Right lobe of liver (tissue), 6 donors: ENCODE measurements around the gene SNRNP48. TPM values are rescaled to one million over a fixed set of nuclear protein-coding genes. Genes with fewer than 3 reads are reported as not detected.

Experiments used
- ATAC-seq, 4 donors: fragments of 200-7000 bp; cut with Tn5 transposase; one replicate each; pipeline ENCODE4 v1.9.1; 2020; ENCODE audit warnings: mild to moderate bottlenecking in 4 of 4, moderate library complexity in 4 of 4
- DNase-seq, 3 donors: peaks; one replicate each; pipeline ENCODE4 v3.0.0-alpha.2; 2020
- H3K27ac ChIP-seq, 3 donors: fragments of 200-600 bp; one replicate each; pipeline ENCODE4 v1.8.0; 2022
- H3K27me3 ChIP-seq, 2 donors: fragments of 200-600 bp; one replicate each; pipeline ENCODE4 v1.8.0; 2022
- H3K36me3 ChIP-seq, 4 donors: fragments of 200-600 bp; sonication (generic) in 1 of 4; one replicate each; pipeline versions ENCODE4 v1.5.1 to v1.8.0; 2017 to 2022; ENCODE audit warnings: control low read depth in 1 of 4
- H3K4me1 ChIP-seq, 4 donors: fragments of 200-600 bp; sonication (generic) in 1 of 4; one replicate each; pipeline versions ENCODE4 v1.5.1 to v1.8.0; 2017 to 2022; ENCODE audit warnings: control low read depth in 1 of 4
- H3K4me3 ChIP-seq, 3 donors: fragments of 200-600 bp; one replicate each; pipeline ENCODE4 v1.8.0; 2022
- H3K9me3 ChIP-seq, 4 donors: fragments of 200-600 bp; sonication (generic) in 1 of 4; one replicate each; pipeline versions ENCODE4 v1.5.1 to v1.8.0; 2017 to 2022; ENCODE audit warnings: control low read depth in 1 of 4
- CTCF ChIP-seq, 4 donors: fragments of 200-600 bp in 3 of 4; fragments of 450-650 bp in 1 of 4; IDR thresholded peaks; one replicate each; pipeline versions ENCODE4 v1.5.1 to v1.8.0; 2016 to 2022; ENCODE audit warnings: antibody characterized with exemption in 4 of 4, mild to moderate bottlenecking in 2 of 4
- POLR2A ChIP-seq: fragments of 450-650 bp; IDR thresholded peaks from one replicate; pipeline ENCODE4 v1.6.1; 2017; ENCODE audit warnings: antibody characterized with exemption, mild to moderate bottlenecking
- WGBS: methylation state at CpG from one replicate; pipeline ENCODE4 v1.1.6; 2018; ENCODE audit warnings: low coverage, low lambda C conversion rate; ENCODE audit not compliant: insufficient coverage; ENCODE audit errors: missing lambda C conversion rate; 5-methylcytosine and 5-hydroxymethylcytosine counted together
- intact Hi-C, 2 donors: fragments of 100-400 bp; cut with DNase I; formaldehyde crosslinking; loops; one replicate each; pipeline versions ENCODE4 v1.11.2 to v1.14.1; 2022
- total RNA-seq, 6 experiments: library from RNA; depleted of rRNA in 2 of 6; stranded (reverse); fragments of >200 nt in 2 of 6; fragmentation: NEBNext Ultra II Directional in 3 of 6; extraction: Animal tissue kit (Norgen Biotek cat#: 25700) in 3 of 6; gene quantifications; one replicate each; pipeline versions ENCODE4 v1.1.0 to v1.2.4, GENCODE V29; 2016 to 2023
- donor health status: DM: no; HTN: yes; CAD: no.
- donor health status: DM: no; HTN: no; CAD: no.
- donor health status: DM: no; HTN: no; CAD: no.
- donor health status: DM: no; HTN: yes; CAD: no.
- donor health status: DM: no; HTN: yes; CAD: no.

The SNRNP48 gene
- total RNA-seq, 6 experiments from 2014 or later, result 4.7 to 13.7 (median 7.0) TPM

- H3K4me1 ChIP-seq, result no peaks in the 10 kb centered on the region
- H3K36me3 ChIP-seq, result no peaks in the 10 kb centered on the region
- H3K27me3 ChIP-seq, result no peaks in the 10 kb centered on the region
- no peaks in the 10 kb centered on the region for H3K9me3 ChIP-seq
- no peak overlapping the region for H3K27ac ChIP-seq
- TF ChIP-seq POLR2A (no peak), CTCF (IDR thresholded peaks at IDR 0.05) (no peak)
- H3K4me3 ChIP-seq, result no peak overlapping the region
- ATAC-seq (no peak), DNase-seq (no peak)
- intact Hi-C loops, result no loop called here
- 74% methylated on average over 2 of the region's 3 CpGs for WGBS
These were observed 63.0 kb downstream of the SNRNP48 start for GRCh38 chr6:7652957-7653356.

GRCh38 chr6:7656355-7656754 is 66.4 kb downstream of the SNRNP48 start:
- ATAC-seq (peak in 2 of 4 donors; percentile 51 to 52), DNase-seq (no peak)
- H3K4me1 ChIP-seq, result no peaks in the 10 kb centered on the region
- H3K27ac ChIP-seq, result no peak overlapping the region
- H3K27me3 ChIP-seq, result no peaks in the 10 kb centered on the region
- intact Hi-C loops, result no loop called here
- 40% methylated on average over 1 of the region's 1 CpG for WGBS
- H3K4me3 ChIP-seq, result no peak overlapping the region
- H3K36me3 ChIP-seq, result no peaks in the 10 kb centered on the region
- TF ChIP-seq POLR2A (no peak), CTCF (IDR thresholded peaks at IDR 0.05) (no peak)
- H3K9me3 ChIP-seq, result no peaks in the 10 kb centered on the region

GRCh38 chr6:7658543-7658942 is 68.5 kb downstream of the SNRNP48 start:
- Histone ChIP-seq H3K36me3 (no peaks in the 10 kb centered on the region), H3K27ac (no peak overlapping the region), H3K4me1 (no peaks in the 10 kb centered on the region), H3K4me3 (no peak overlapping the region), H3K27me3 (no peaks in the 10 kb centered on the region), H3K9me3 (no peaks in the 10 kb centered on the region)
- TF ChIP-seq CTCF (IDR thresholded peaks at IDR 0.05) (no peak), POLR2A (no peak)
- ATAC-seq (no peak), DNase-seq (no peak)
- 83% methylated on average over 2 of the region's 4 CpGs for WGBS
- intact Hi-C loops, result no loop called here

GRCh38 chr6:7661364-7661763 is 71.4 kb downstream of the SNRNP48 start:
- Histone ChIP-seq H3K4me1 (no peaks in the 10 kb centered on the region), H3K9me3 (no peaks in the 10 kb centered on the region), H3K27ac (no peak overlapping the region), H3K4me3 (no peak overlapping the region), H3K27me3 (no peaks in the 10 kb centered on the region), H3K36me3 (no peaks in the 10 kb centered on the region)
- no peak for ATAC-seq
- 76% methylated on average over 3 of the region's 3 CpGs for WGBS
- no peak for DNase-seq
- TF ChIP-seq CTCF (IDR thresholded peaks at IDR 0.05), result no peak
- TF ChIP-seq POLR2A, result no peak
- intact Hi-C loops, result no loop called here

Other genes starting within 250 kb of the SNRNP48 start
- gene CAGE1, start 200.5 kb upstream of the SNRNP48 start, total RNA-seq, result not detected
- 1 to 10 TPM; 4.6 to 7.9 (median 6.7) TPM for gene RIOK1, start 200.4 kb upstream of the SNRNP48 start, total RNA-seq
- 10 to 100 TPM; 64.6 to 94.2 (median 82.1) TPM for gene DSP, start 48.5 kb upstream of the SNRNP48 start, total RNA-seq
- 1 to 10 TPM; 1.8 to 4.4 (median 2.6) TPM for gene BMP6, start 135.9 kb downstream of the SNRNP48 start, total RNA-seq